Measurements from ENCODE around the gene KY.

GRCh38 chr3:134638385-134639030 is 12.3 kb downstream of the KY start:
- TF ChIP-seq, protein P1, sequence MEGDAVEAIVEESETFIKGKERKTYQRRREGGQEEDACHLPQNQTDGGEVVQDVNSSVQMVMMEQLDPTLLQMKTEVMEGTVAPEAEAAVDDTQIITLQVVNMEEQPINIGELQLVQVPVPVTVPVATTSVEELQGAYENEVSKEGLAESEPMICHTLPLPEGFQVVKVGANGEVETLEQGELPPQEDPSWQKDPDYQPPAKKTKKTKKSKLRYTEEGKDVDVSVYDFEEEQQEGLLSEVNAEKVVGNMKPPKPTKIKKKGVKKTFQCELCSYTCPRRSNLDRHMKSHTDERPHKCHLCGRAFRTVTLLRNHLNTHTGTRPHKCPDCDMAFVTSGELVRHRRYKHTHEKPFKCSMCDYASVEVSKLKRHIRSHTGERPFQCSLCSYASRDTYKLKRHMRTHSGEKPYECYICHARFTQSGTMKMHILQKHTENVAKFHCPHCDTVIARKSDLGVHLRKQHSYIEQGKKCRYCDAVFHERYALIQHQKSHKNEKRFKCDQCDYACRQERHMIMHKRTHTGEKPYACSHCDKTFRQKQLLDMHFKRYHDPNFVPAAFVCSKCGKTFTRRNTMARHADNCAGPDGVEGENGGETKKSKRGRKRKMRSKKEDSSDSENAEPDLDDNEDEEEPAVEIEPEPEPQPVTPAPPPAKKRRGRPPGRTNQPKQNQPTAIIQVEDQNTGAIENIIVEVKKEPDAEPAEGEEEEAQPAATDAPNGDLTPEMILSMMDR (conservative IDR thresholded peaks at IDR 0.05; ENCODE audit: low read depth, low read length), result no peak
- no peak for TF ChIP-seq EZH2 (IDR thresholded peaks at IDR 0.05; ENCODE audit: borderline replicate concordance, low read depth, low read length, poor library complexity, severe bottlenecking)
